CD4-positive, alpha-beta T cell (primary cell): ENCODE measurements around the gene RTL5. TPM values are rescaled to one million over a fixed set of nuclear protein-coding genes. Genes with fewer than 3 reads are reported as not detected.

Experiments used
- ATAC-seq: fragments of 200-7000 bp; cut with Tn5 transposase; one replicate; pipeline ENCODE4 v1.10.0; 2022; ENCODE audit warnings: mild to moderate bottlenecking; ENCODE audit not compliant: poor library complexity
- CTCF ChIA-PET: fragments of 350-600 bp; sonication (Branson Sonifier 250); formaldehyde crosslinking; loops from one replicate; lab custom pipeline; 2021; ENCODE audit warnings: antibody characterized with exemption, inconsistent platforms; lab: Charles Lee
- POLR2A ChIA-PET: fragments of 350-600 bp; sonication (Branson Sonifier 250); formaldehyde crosslinking; loops from one replicate; lab custom pipeline; 2021; ENCODE audit warnings: antibody characterized with exemption, inconsistent platforms; lab: Charles Lee
- DNase-seq, 14 experiments: peaks; one replicate each; pipeline ENCODE4 v3.0.0-alpha.2; 2013 to 2020; ENCODE audit warnings: mixed read lengths in 2 of 14
- H3K27ac ChIP-seq, 2 donors: one replicate each; pipeline versions ENCODE4 v1.5.1 to v1.7.0; 2013; ENCODE audit warnings: low read length in 2 of 2, low read depth in 1 of 2, mild to moderate bottlenecking in 1 of 2
- H3K27me3 ChIP-seq, 2 experiments: 1 replicate in 1 of 2; 2 replicates in 1 of 2; pipeline versions ENCODE4 v1.6.1 to v1.7.0; 2013; ENCODE audit warnings: low read length in 2 of 2, control low read depth in 1 of 2, mild to moderate bottlenecking in 1 of 2, moderate library complexity in 1 of 2; ENCODE audit not compliant: insufficient read depth in 2 of 2, control insufficient read depth in 1 of 2
- H3K36me3 ChIP-seq: one replicate; pipeline ENCODE4 v1.6.1; 2013; ENCODE audit warnings: low read length, control low read depth; ENCODE audit not compliant: insufficient read depth
- H3K4me1 ChIP-seq: one replicate; pipeline ENCODE4 v1.6.1; 2013; ENCODE audit warnings: low read length, control low read depth; ENCODE audit not compliant: insufficient read depth
- H3K4me3 ChIP-seq: one replicate; pipeline ENCODE4 v1.5.1; 2013; ENCODE audit warnings: mild to moderate bottlenecking, low read length, moderate library complexity
- H3K9me3 ChIP-seq, 2 experiments: 1 replicate in 1 of 2; 2 replicates in 1 of 2; pipeline versions ENCODE4 v1.6.1 to v1.7.0; 2013; ENCODE audit warnings: low read length in 2 of 2, mild to moderate bottlenecking in 2 of 2, control low read depth in 1 of 2, moderate library complexity in 1 of 2; ENCODE audit not compliant: control insufficient read depth in 1 of 2, insufficient read depth in 1 of 2
- H3K27ac Mint-ChIP-seq: one replicate; pipeline ENCODE4 v1.8.0; 2020; ENCODE audit warnings: mixed read lengths
- H3K27me3 Mint-ChIP-seq: one replicate; pipeline ENCODE4 v1.8.0; 2021; ENCODE audit warnings: mixed read lengths
- H3K36me3 Mint-ChIP-seq: one replicate; pipeline ENCODE4 v1.8.0; 2021; ENCODE audit warnings: low read depth, mixed read lengths
- H3K4me1 Mint-ChIP-seq: one replicate; pipeline ENCODE4 v1.8.0; 2021; ENCODE audit warnings: low read depth, mixed read lengths
- H3K4me3 Mint-ChIP-seq: one replicate; pipeline ENCODE4 v1.8.0; 2020; ENCODE audit warnings: mild to moderate bottlenecking, mixed read lengths
- H3K9me3 Mint-ChIP-seq: one replicate; pipeline ENCODE4 v1.8.0; 2020; ENCODE audit warnings: mixed read lengths
- CTCF ChIP-seq: fragments of 200-600 bp; IDR thresholded peaks from one replicate; pipeline ENCODE4 v1.8.0; 2022; ENCODE audit warnings: antibody characterized with exemption, mild to moderate bottlenecking
- intact Hi-C, 2 experiments: fragments of 100-400 bp; cut with DNase I in 1 of 2; cut with micrococcal nuclease in 1 of 2; formaldehyde crosslinking; loops; one replicate each; pipeline versions ENCODE4 v1.15.1 to v1.9.0; 2023 to 2025; cut with DNase I, micrococcal nuclease
- total RNA-seq, 174 experiments: library from RNA in 2 of 174; stranded (reverse) in 2 of 174; gene quantifications; one replicate each; pipeline ENCODE4 v1.2.3 and lab custom pipeline; 2021 to 2026

Gene RTL5
- total RNA-seq, 2 experiments from 2014 or later = 1.1 to 1.2 TPM

GRCh38 chrX:72078411-72078810, 53.3 kb downstream of the RTL5 start:
- ATAC-seq (no peak), DNase-seq (no peak)
- no peak overlapping the region for H3K27ac ChIP-seq
- CTCF ChIA-PET = no interaction called here
- no peak overlapping the region for H3K27ac Mint-ChIP-seq
- peaks cover 18% of the 10 kb centered on the region for H3K4me1 ChIP-seq
- H3K4me1 Mint-ChIP-seq = peaks cover 9% of the 10 kb centered on the region
- TF ChIP-seq CTCF = no peak
- no peaks in the 10 kb centered on the region for H3K27me3 Mint-ChIP-seq
- H3K9me3 ChIP-seq = no peaks in the 10 kb centered on the region
- no peaks in the 10 kb centered on the region for H3K27me3 ChIP-seq
- H3K36me3 Mint-ChIP-seq = no peaks in the 10 kb centered on the region
- H3K36me3 ChIP-seq = no peaks in the 10 kb centered on the region
- no peak overlapping the region for H3K4me3 ChIP-seq
- no peak overlapping the region for H3K4me3 Mint-ChIP-seq
- intact Hi-C loops = no loop called here
- POLR2A ChIA-PET = no interaction called here
- H3K9me3 Mint-ChIP-seq = no peaks in the 10 kb centered on the region

Other genes with a start within 250 kb of the RTL5 start
- 1 to 10 TPM; 1.3 to 1.5 TPM for gene NHSL2, start 221.1 kb downstream of the RTL5 start, total RNA-seq
- gene PIN4, start 49.8 kb upstream of the RTL5 start, total RNA-seq = 1 to 10 TPM in 1 of 2 experiments, under 1 TPM in 1; 0.92 to 1.2 TPM
- gene ERCC6L, start 107.1 kb upstream of the RTL5 start, total RNA-seq = under 1 TPM in 1 of 2 experiments, not detected in 1; 0.08 TPM
- 1,000 to 10,000 TPM; 1,581 to 1,641 TPM for gene RPS4X, start 145.3 kb upstream of the RTL5 start, total RNA-seq
- gene CITED1, start 174.0 kb upstream of the RTL5 start, total RNA-seq = under 1 TPM in 1 of 2 experiments, not detected in 1; 0.52 TPM